ENCODE data around the gene TRIM50.

GRCh38 chr7:73351447-73352167 is 23.7 kb upstream of the TRIM50 start:
- TF ChIP-seq GATA3 (IDR thresholded peaks at IDR 0.05; ENCODE audit: low read depth, low read length) (no peak), GATA2 (IDR thresholded peaks at IDR 0.05; ENCODE audit: low read depth, low read length) (no peak)

All from SH-SY5Y (cell line).